Liver (tissue), 9 donors: Measurements from ENCODE around the gene LMBRD2. TPM values are rescaled to one million over a fixed set of nuclear protein-coding genes. Genes with fewer than 3 reads are reported as not detected.

Experiments used
- DNase-seq: peaks from one replicate; pipeline ENCODE4 v3.0.0-alpha.2; 2017; ENCODE audit warnings: low spot score
- H3K27ac ChIP-seq, 2 donors: one replicate each; pipeline ENCODE4 v1.7.0; 2013; ENCODE audit warnings: inconsistent platforms in 2 of 2, low read length in 2 of 2, control low read depth in 1 of 2, low read depth in 1 of 2, mild to moderate bottlenecking in 1 of 2
- H3K27me3 ChIP-seq, 4 donors: one replicate each; pipeline versions ENCODE4 v1.6.1 to v1.7.0; 2013; ENCODE audit warnings: low read length in 3 of 4, inconsistent platforms in 1 of 4, mild to moderate bottlenecking in 1 of 4, moderate library complexity in 1 of 4; ENCODE audit not compliant: control insufficient read depth in 4 of 4, insufficient read depth in 4 of 4
- H3K36me3 ChIP-seq, 4 donors: one replicate each; pipeline versions ENCODE4 v1.6.1 to v1.7.0; 2013; ENCODE audit warnings: low read length in 3 of 4, mild to moderate bottlenecking in 3 of 4, low read depth in 1 of 4, moderate library complexity in 1 of 4; ENCODE audit not compliant: control insufficient read depth in 4 of 4, insufficient read depth in 3 of 4
- H3K4me1 ChIP-seq, 4 donors: one replicate each; pipeline versions ENCODE4 v1.6.1 to v1.7.0; 2013; ENCODE audit warnings: low read length in 3 of 4, mild to moderate bottlenecking in 3 of 4, moderate library complexity in 1 of 4; ENCODE audit not compliant: control insufficient read depth in 4 of 4, insufficient read depth in 4 of 4
- H3K4me3 ChIP-seq, 3 donors: one replicate each; pipeline versions ENCODE4 v1.6.1 to v1.7.0; 2013; ENCODE audit warnings: low read length in 3 of 3, control low read depth in 1 of 3, low read depth in 1 of 3, mild to moderate bottlenecking in 1 of 3
- H3K9ac ChIP-seq, 2 donors: one replicate each; pipeline ENCODE4 v1.7.0; 2013; ENCODE audit warnings: low read length in 2 of 2, mild to moderate bottlenecking in 2 of 2, moderate library complexity in 2 of 2, control low read depth in 1 of 2, low read depth in 1 of 2
- H3K9me3 ChIP-seq, 4 donors: one replicate each; pipeline versions ENCODE4 v1.6.1 to v1.7.0; 2013; ENCODE audit warnings: low read length in 3 of 4; ENCODE audit not compliant: control insufficient read depth in 4 of 4
- ATF3 ChIP-seq: IDR thresholded peaks from 2 replicates; pipeline ENCODE4 v1.6.1; 2016; ENCODE audit warnings: antibody characterized with exemption
- CTCF ChIP-seq: fragments of 150-350 bp; IDR thresholded peaks from 2 replicates; pipeline ENCODE4 v1.5.1; 2017; ENCODE audit warnings: improper control_type of control experiment, low read depth, low read length; ENCODE audit not compliant: missing input control
- EGR1 ChIP-seq, 2 donors: IDR thresholded peaks; 2 replicates each; pipeline ENCODE4 v1.6.1; 2016 to 2018; ENCODE audit warnings: antibody characterized with exemption in 2 of 2, low read depth in 2 of 2
- FOXA1 ChIP-seq: IDR thresholded peaks from 2 replicates; pipeline ENCODE4 v1.6.1; 2016; ENCODE audit warnings: antibody characterized with exemption
- GABPA ChIP-seq, 2 donors: IDR thresholded peaks in 1 of 2; conservative IDR thresholded peaks in 1 of 2; 2 replicates each; pipeline ENCODE4 v1.6.1; 2016; ENCODE audit warnings: antibody characterized with exemption in 2 of 2, mild to moderate bottlenecking in 1 of 2, moderate library complexity in 1 of 2
- HNF4A ChIP-seq, 2 donors: conservative IDR thresholded peaks; 2 replicates each; pipeline ENCODE4 v1.6.1; 2016; ENCODE audit warnings: antibody characterized with exemption in 2 of 2, mild to moderate bottlenecking in 2 of 2
- HNF4G ChIP-seq: IDR thresholded peaks from 2 replicates; pipeline ENCODE4 v1.6.1; 2016; ENCODE audit warnings: antibody characterized with exemption
- MAX ChIP-seq: IDR thresholded peaks from 2 replicates; pipeline ENCODE4 v1.6.1; 2016; ENCODE audit warnings: antibody characterized with exemption
- NR2F2 ChIP-seq: IDR thresholded peaks from 2 replicates; pipeline ENCODE4 v1.6.1; 2016; ENCODE audit warnings: antibody characterized with exemption
- RAD21 ChIP-seq, 2 donors: IDR thresholded peaks; 2 replicates each; pipeline ENCODE4 v1.6.1; 2016; ENCODE audit warnings: antibody characterized with exemption in 2 of 2, mild to moderate bottlenecking in 2 of 2
- RXRA ChIP-seq, 2 donors: IDR thresholded peaks; 2 replicates each; pipeline ENCODE4 v1.6.1; 2017 to 2018; ENCODE audit warnings: antibody characterized with exemption in 2 of 2, mild to moderate bottlenecking in 1 of 2
- SP1 ChIP-seq: IDR thresholded peaks from 2 replicates; pipeline ENCODE4 v1.6.1; 2018; ENCODE audit warnings: antibody characterized with exemption, mild to moderate bottlenecking
- YY1 ChIP-seq: IDR thresholded peaks from 2 replicates; pipeline ENCODE4 v1.6.1; 2016; ENCODE audit warnings: antibody characterized with exemption, mild to moderate bottlenecking
- WGBS: extraction: QIAGEN DNeasy Blood & Tissue Kit; methylation state at CpG from one replicate; pipeline ENCODE4 v1.1.7; 2013; 5-methylcytosine and 5-hydroxymethylcytosine counted together
- polyA plus RNA-seq, 2 donors: library from polyadenylated mRNA; stranded (reverse) in 1 of 2; unstranded in 1 of 2; fragments of 200-250 nt in 1 of 2; fragments of >200 nt in 1 of 2; fragmentation: Nextera tagmentation in 1 of 2; extraction: Ambion mirVana in 1 of 2; gene quantifications; one replicate each; pipeline versions ENCODE4 v1.2.1 to v1.2.3, GENCODE V29; 2013 to 2015
- total RNA-seq, 2 donors: library from RNA; depleted of rRNA; stranded (reverse); fragments of >200 nt; gene quantifications; one replicate each; pipeline ENCODE4 v1.2.3, GENCODE V29; 2014
- donor health status: healthy.
- donor health status: healthy.
- donor health status: healthy.
- donor health status: healthy.
- donor health status: healthy.

LMBRD2 gene
- total and polyA plus RNA-seq, 4 donors: 3.8 to 20.5 (median 9.2) TPM

- no peak for DNase-seq
- no peaks in the 10 kb centered on the region for H3K9me3 ChIP-seq
- no peak overlapping the region for H3K4me3 ChIP-seq
- peaks cover 11 to 59% (median 49%) of the 10 kb centered on the region in 4 donors for H3K4me1 ChIP-seq
- H3K9ac ChIP-seq: no peak overlapping the region
- 50% methylated on average over 4 of the region's 4 CpGs for WGBS
- H3K36me3 ChIP-seq: peaks cover 0 to 3% (median 0%) of the 10 kb centered on the region in 4 donors
- peak overlapping the region; percentile 67 to 70 for H3K27ac ChIP-seq
- no peaks in the 10 kb centered on the region for H3K27me3 ChIP-seq
- no peak for TF ChIP-seq HNF4G
- peak; percentile 53 for TF ChIP-seq YY1
Measured at GRCh38 chr5:36179950-36180349, 28.3 kb upstream of the LMBRD2 start.

GRCh38 chr5:36178524-36178890 is 26.8 kb upstream of the LMBRD2 start:
- Histone ChIP-seq H3K27ac (no peak overlapping the region), H3K36me3 (peaks cover 0 to 3% (median under 1%) of the 10 kb centered on the region in 4 donors), H3K27me3 (no peaks in the 10 kb centered on the region), H3K9me3 (no peaks in the 10 kb centered on the region), H3K9ac (peak overlapping the region; percentile 40 to 47), H3K4me1 (peaks cover 14 to 72% (median 56%) of the 10 kb centered on the region in 4 donors), H3K4me3 (no peak overlapping the region)
- 84% methylated on average over 3 of the region's 3 CpGs for WGBS
- no peak for DNase-seq
- TF ChIP-seq RAD21 (IDR thresholded peaks at IDR 0.05) (no peak), YY1 (no peak), ATF3 (no peak), HNF4G (no peak), GABPA (IDR thresholded peaks at IDR 0.05 in 1 of 2, conservative IDR thresholded peaks at IDR 0.05 in 1 of 2) (no peak), RXRA (IDR thresholded peaks at IDR 0.05) (no peak), CTCF (no peak), NR2F2 (no peak), SP1 (no peak), MAX (no peak), HNF4A (conservative IDR thresholded peaks at IDR 0.05) (no peak), FOXA1 (no peak), EGR1 (IDR thresholded peaks at IDR 0.05; ENCODE audit: low read depth in 2 of 2) (no peak)

- Histone ChIP-seq H3K9ac (peak overlapping the region; percentile 22 to 40), H3K9me3 (no peaks in the 10 kb centered on the region), H3K27ac (no peak overlapping the region), H3K27me3 (no peaks in the 10 kb centered on the region), H3K4me1 (peaks cover 14 to 75% (median 57%) of the 10 kb centered on the region in 4 donors), H3K36me3 (peaks cover 0 to 6% (median 1%) of the 10 kb centered on the region in 4 donors), H3K4me3 (no peak overlapping the region)
- DNase-seq: no peak
- WGBS: 38% methylated on average over 2 of the region's 2 CpGs
- peak; percentile 20 to 43 for TF ChIP-seq HNF4A (conservative IDR thresholded peaks at IDR 0.05)
- no peak for TF ChIP-seq HNF4G
- TF ChIP-seq RXRA (IDR thresholded peaks at IDR 0.05): peak; percentile 16 to 18
- TF ChIP-seq CTCF: peak; percentile 68
- no peak for TF ChIP-seq NR2F2
- peak; percentile 85 to 89 for TF ChIP-seq RAD21 (IDR thresholded peaks at IDR 0.05)
- TF ChIP-seq YY1: peak; percentile 42
Measured at GRCh38 chr5:36177715-36178523, 26.2 kb upstream of the LMBRD2 start.
